CD4-positive, alpha-beta T cell treated with Interleukin-15 for 1 hour (primary cell): ENCODE data around the gene AFF2.

ENCODE experiments used
- DNase-seq: peaks from one replicate; pipeline ENCODE4 v3.0.0-alpha.2; 2020

AFF2 gene

DNA sequence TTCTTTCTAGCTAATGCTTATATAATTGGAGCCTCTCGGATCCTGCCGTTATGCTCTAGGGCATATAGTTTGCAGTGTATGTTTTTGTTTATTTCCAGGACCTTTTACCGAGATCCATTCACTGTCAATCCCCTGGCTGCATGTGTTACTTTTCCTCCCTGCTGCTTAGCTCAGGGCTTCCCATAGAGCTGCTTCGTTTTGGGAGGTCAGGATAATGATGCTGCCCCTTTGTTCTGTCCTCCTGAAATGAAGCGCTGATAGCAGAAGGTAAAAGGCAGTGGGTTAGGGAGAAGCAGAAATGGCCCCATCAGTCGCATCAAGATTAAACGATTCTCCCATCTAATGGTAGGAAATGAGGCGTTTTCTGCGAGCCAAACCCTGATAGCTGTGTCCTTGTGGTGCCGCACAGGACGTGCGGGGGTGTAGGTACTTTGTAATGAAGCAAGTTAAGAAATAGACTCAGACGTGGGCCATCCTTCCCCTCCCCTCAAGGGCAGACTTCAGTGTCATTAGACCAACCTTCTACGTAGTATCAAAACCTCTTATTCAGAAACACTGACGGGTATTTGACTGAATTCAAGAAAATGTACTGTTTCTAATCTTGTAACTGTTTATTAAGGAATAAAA is 37.3 kb downstream of the AFF2 start:
- DNase-seq = no peak

- DNase-seq = no peak
Measured at GRCh38 chrX:148538582-148538981, 38.2 kb downstream of the AFF2 start.

GRCh38 chrX:148540114-148540513 is 39.7 kb downstream of the AFF2 start:
- DNase-seq = no peak

GRCh38 chrX:148540671-148541583 is 40.5 kb downstream of the AFF2 start:
- no peak for DNase-seq

- DNase-seq = no peak
Measured at GRCh38 chrX:148541584-148541940, 41.1 kb downstream of the AFF2 start.

- no peak for DNase-seq
Measured at GRCh38 chrX:148542481-148543255, 42.3 kb downstream of the AFF2 start.

GRCh38 chrX:148552775-148553174 is 52.4 kb downstream of the AFF2 start:
- DNase-seq = no peak

DNA sequence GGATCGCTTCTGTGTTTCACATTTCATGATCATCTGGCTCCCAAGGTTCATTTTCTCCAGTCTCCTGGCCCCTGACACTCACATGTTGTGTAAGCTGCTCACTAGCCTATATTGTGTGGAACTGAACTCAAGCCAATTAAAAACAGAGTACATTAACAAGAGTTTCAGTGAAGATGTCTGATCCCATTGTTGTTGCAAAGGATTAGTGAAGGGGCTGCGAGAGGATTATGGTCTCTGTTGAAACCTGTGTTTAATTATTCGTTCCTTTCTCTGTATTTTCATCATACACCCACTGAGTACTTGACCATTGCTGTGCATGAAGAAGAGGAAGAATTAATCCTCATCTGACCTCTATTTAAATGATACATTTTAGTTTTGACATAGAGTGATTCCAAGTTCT is 54.7 kb downstream of the AFF2 start:
- DNase-seq = no peak

GRCh38 chrX:148555571-148556243 is 55.3 kb downstream of the AFF2 start:
- DNase-seq = no peak

GRCh38 chrX:148556498-148556897 is 56.1 kb downstream of the AFF2 start:
- DNase-seq = no peak

DNA sequence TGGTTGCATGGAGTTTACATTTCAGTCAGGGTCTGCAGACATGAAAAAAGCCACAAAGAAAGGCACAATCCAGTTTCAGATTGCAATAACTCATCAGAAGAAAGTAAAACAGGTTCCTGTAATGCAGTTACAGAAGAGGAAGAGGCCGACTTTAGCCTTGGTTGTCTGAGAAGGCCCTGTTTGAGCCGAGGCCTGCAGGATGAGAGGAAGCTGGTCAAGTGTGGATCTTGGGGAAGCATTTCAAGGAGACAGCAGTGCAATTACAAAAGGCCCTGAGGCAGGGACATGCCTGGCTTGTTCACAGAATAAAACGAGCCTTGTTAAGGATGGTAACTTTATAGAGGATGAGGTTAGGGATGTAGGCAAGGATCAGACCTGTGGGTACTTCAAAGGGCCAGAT is 62.4 kb downstream of the AFF2 start:
- peak; percentile 17 for DNase-seq

DNA sequence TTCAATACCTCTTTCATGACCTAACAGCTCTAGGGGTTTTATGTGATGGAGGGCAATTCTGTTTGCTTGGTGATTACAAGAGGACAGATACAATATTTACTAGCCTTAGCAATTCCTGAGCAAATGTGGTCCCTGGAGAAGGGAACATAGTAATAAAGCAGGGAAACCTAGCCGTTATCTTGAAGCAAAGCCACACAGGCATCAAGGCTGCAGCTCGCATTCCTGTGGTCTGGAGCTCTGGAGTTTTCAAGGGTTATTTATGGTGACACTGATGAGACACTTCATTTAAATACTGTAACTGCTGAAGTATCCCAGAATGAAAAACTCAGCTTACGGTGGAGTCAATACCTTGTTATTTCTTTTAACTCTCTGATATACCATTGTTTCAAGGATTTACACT is 66.8 kb downstream of the AFF2 start:
- no peak for DNase-seq

DNA sequence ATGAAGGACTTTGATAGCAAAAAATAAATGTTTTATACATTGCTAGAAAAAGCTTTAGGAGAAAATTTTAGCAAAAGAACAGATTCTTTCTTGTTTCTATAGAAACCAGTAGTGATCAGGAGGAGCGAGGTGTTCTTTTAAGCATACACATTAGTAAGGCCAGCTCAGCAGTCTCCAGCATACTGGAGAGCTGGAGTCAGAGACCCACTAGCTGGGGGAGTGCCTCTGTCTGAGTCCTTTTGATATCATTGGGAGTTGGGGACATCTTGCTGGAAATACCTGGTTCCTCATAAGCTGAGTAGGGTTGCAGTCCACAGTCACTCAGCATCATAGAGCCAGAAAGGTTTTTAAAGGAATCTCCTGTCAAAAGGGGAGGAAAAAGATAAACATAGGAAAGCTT is 67.4 kb downstream of the AFF2 start:
- no peak for DNase-seq

- no peak for DNase-seq
Measured at GRCh38 chrX:148568763-148569162, 68.3 kb downstream of the AFF2 start.

GRCh38 chrX:148572337-148572736 is 71.9 kb downstream of the AFF2 start:
- DNase-seq = no peak

DNA sequence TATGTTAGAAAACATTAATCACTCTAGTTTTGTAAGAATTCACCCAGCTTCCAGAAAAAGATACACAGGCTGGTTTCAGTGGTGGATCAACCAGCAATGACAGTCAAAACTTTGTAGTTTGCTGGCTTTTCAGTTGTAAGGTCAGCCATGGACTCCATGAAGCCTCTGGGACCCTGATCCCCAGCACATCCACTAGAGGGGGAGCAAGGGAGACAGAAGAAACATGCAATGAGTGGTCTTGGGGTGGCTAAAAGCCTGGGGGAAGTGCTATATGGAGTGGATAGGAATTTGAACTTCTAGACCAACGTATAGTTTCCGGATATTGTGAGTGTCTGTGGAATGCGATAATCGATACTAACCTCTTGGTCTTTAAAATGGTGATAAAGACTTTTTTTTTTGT is 72.7 kb downstream of the AFF2 start:
- no peak for DNase-seq

DNA sequence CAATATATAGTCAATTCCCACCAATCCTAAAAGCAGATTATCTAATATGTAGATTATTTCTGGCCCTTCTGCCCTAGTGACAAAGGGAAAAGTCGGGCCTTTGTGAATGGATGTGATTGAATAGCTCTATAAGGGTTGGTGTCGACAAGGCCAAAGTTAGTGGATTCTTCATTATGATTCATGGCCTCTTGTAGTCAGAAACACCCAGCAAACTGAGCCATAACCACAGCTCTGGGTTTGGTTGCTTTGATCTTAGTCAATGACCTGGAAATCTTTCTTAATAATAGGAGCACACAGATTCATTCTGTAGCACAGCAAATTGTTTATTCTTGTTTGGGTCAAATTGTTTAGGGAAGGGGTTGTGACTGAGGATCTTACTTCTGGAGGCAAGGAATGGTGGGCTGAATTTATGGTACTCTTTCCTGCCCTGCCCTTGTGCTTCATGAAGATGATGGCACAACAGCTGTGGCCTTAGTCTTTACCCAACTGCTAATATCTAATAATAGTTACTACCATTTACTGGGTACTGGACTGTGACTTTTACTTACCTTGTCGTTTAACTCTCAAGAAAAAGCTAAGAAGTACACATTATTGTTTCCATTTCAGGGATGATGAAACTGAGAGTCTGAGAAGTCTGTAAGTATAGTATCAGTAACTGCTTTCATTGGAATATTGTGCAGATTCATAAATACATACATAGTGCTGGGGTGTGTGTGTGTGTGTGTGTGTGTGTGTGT is 74.0 kb downstream of the AFF2 start:
- no peak for DNase-seq

DNA sequence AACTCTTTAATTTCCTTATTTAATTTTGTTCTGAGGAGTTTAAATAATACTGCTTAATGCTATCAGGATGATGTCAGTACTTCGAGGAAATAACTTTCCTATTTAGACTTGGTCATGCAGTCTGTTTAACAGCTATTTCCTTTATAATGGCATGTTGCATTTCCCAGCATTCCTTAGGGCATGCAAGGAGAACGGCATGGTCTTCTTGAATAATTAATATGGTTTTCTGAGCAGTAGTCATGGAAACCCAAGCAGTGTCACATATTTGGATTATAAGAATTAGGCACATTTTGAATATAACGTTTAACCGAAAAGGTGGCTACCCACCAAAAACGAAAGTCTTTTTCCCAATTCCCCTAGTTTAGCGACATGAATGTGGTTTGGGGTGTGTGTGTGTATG is 76.0 kb downstream of the AFF2 start:
- no peak for DNase-seq

DNA sequence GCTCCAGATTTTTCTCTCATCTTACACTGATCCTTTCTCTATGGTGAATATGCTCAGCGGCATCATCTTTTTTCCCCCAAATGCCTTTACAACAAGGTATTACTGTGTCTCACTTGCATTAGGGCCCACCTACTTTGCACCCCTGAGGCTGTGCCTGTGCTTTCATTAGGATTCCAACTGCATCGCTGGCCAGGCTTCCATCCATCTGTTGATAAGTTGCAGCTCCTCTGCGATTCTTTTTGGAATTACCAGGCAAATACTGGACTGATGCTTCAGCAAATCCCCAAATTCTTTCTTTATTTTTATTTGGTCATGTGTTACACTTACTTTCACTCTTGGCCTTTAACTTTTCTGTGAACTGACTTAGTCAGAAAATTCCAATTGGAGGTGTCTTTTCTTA is 77.3 kb downstream of the AFF2 start:
- DNase-seq = no peak

GRCh38 chrX:148580016-148580415 is 79.6 kb downstream of the AFF2 start:
- no peak for DNase-seq

DNA sequence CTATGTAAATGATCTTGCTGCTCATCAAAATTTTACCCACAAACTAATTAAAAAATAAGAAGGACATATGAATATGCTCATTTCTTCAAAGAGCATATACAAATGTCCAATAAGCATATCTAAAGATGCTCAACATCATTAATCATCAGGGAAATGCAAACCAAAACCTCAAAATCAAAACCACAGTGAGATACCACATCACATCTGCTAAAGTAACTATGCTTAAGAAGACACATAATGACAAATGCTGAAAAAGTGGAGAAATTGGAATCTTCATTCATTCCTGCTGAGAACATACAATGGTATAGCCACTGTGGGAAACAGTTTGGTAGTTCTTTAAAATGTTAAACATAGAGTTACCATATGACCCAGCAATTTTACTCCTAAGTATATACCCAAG is 81.9 kb downstream of the AFF2 start:
- DNase-seq = no peak

- no peak for DNase-seq
Measured at GRCh38 chrX:148588649-148589310, 88.4 kb downstream of the AFF2 start.
